Measurements from ENCODE around the gene CCDC138.

CCDC138 gene

GRCh38 chr2:108858894-108859293 lies 72.3 kb downstream of the CCDC138 start:
- TF ChIP-seq CTCF (IDR thresholded peaks at IDR 0.05): no peak

GRCh38 chr2:108866041-108866440 lies 79.5 kb downstream of the CCDC138 start:
- no peak for TF ChIP-seq CTCF (IDR thresholded peaks at IDR 0.05)

GRCh38 chr2:108868911-108869310 lies 82.3 kb downstream of the CCDC138 start:
- TF ChIP-seq CTCF (IDR thresholded peaks at IDR 0.05): no peak

GRCh38 chr2:108869542-108869941 lies 83.0 kb downstream of the CCDC138 start:
- no peak for TF ChIP-seq CTCF (IDR thresholded peaks at IDR 0.05)

- TF ChIP-seq CTCF (IDR thresholded peaks at IDR 0.05): no peak
These were observed 83.6 kb downstream of the CCDC138 start for GRCh38 chr2:108870069-108870644.

GRCh38 chr2:108877506-108877905 lies 90.9 kb downstream of the CCDC138 start:
- no peak for TF ChIP-seq CTCF (IDR thresholded peaks at IDR 0.05)

GRCh38 chr2:108878276-108878675 lies 91.7 kb downstream of the CCDC138 start:
- TF ChIP-seq CTCF (IDR thresholded peaks at IDR 0.05): no peak

- no peak for TF ChIP-seq CTCF (IDR thresholded peaks at IDR 0.05)
These were observed 98.0 kb downstream of the CCDC138 start for GRCh38 chr2:108884619-108885018.

Data from LNCAP (cell line).